ENCODE data around the gene CLDN20.

The CLDN20 gene

DNA sequence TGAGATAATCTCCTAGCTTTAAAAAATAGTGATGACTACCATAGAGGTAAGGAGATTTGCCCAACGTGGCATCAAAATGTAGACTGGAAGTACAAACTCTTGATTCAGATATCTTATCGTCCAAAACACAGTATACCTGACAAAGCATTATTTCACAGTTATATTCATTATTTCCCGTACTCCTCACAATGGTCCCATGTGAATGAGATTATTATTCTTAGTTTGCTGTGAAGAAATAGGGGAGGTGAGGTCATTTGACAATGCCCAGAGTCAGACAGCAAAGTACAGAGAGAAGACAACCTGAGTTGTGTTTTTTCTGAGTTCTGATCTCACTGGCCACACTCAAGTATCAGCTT lies 51.7 kb downstream of the CLDN20 start:
- H3K36me3 ChIP-seq (ENCODE audit: low read length): peaks cover 16% of the 10 kb centered on the region; the same call in 1 of the 2 replicates
- H3F3A ChIP-seq (ENCODE audit: insufficient read depth): peaks cover 29% of the 10 kb centered on the region
- no peaks in the 10 kb centered on the region for H4K20me1 ChIP-seq (ENCODE audit: low read depth, low read length)
- peak overlapping the region; percentile 59 for H3K9ac ChIP-seq (ENCODE audit: low read length)
- no peaks in the 10 kb centered on the region for H3K9me2 ChIP-seq (replicated peaks; ENCODE audit: insufficient read depth, low read length)
- H3K4me3 ChIP-seq (ENCODE audit: insufficient read depth, low read length, poor library complexity, severe bottlenecking): peak overlapping the region; percentile 60
- H3K79me2 ChIP-seq (ENCODE audit: insufficient read depth, low read length): peaks cover 37% of the 10 kb centered on the region
- TF ChIP-seq, protein P1, sequence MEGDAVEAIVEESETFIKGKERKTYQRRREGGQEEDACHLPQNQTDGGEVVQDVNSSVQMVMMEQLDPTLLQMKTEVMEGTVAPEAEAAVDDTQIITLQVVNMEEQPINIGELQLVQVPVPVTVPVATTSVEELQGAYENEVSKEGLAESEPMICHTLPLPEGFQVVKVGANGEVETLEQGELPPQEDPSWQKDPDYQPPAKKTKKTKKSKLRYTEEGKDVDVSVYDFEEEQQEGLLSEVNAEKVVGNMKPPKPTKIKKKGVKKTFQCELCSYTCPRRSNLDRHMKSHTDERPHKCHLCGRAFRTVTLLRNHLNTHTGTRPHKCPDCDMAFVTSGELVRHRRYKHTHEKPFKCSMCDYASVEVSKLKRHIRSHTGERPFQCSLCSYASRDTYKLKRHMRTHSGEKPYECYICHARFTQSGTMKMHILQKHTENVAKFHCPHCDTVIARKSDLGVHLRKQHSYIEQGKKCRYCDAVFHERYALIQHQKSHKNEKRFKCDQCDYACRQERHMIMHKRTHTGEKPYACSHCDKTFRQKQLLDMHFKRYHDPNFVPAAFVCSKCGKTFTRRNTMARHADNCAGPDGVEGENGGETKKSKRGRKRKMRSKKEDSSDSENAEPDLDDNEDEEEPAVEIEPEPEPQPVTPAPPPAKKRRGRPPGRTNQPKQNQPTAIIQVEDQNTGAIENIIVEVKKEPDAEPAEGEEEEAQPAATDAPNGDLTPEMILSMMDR (IDR thresholded peaks at IDR 0.05; ENCODE audit: insufficient read depth, low read length, poor library complexity, severe bottlenecking): no peak
- TF ChIP-seq EZH2phosphoT487 (conservative IDR thresholded peaks at IDR 0.05; ENCODE audit: low read length): no peak
- H3K4me2 ChIP-seq (ENCODE audit: low read depth, low read length, poor library complexity, severe bottlenecking): peak overlapping the region; percentile 95
- peak overlapping the region; percentile 92 for H3K27ac ChIP-seq (ENCODE audit: low read depth, low read length)
- no peaks in the 10 kb centered on the region for H3K27me3 ChIP-seq (ENCODE audit: low read length)
- peak overlapping the region; percentile 29 for H2AFZ ChIP-seq (ENCODE audit: low read depth, low read length, severe bottlenecking)
- H3K9me3 ChIP-seq (ENCODE audit: insufficient read depth, low read length): no peaks in the 10 kb centered on the region

DNA sequence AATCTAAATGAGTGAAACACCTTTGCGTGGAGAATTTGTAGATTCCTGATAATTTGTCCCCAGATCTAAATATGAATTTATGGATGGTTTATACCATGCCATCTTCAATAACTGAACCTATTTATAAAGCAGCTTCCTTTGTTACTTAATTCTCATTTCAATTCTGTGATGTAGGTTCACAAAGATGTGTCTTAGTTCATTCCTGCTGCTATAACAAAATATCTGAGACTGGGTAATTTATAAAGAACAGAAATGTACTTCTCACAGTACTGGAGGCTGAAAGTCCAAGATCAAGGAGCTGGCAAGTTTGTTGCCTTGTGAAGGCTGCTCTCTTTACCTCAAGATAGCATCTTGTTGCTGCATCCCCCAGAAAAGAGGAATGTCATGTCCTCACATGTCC lies 52.6 kb downstream of the CLDN20 start:
- Histone ChIP-seq H3K9me2 (replicated peaks; ENCODE audit: insufficient read depth, low read length) (no peaks in the 10 kb centered on the region), H3F3A (ENCODE audit: insufficient read depth) (peaks cover 29% of the 10 kb centered on the region), H3K4me2 (ENCODE audit: low read depth, low read length, poor library complexity, severe bottlenecking) (no peak overlapping the region), H3K36me3 (ENCODE audit: low read length) (peaks cover 7% of the 10 kb centered on the region; the same call in 1 of the 2 replicates), H2AFZ (ENCODE audit: low read depth, low read length, severe bottlenecking) (peak overlapping the region; percentile 52), H4K20me1 (ENCODE audit: low read depth, low read length) (no peaks in the 10 kb centered on the region), H3K4me3 (ENCODE audit: insufficient read depth, low read length, poor library complexity, severe bottlenecking) (no peak overlapping the region), H3K9ac (ENCODE audit: low read length) (no peak overlapping the region), H3K27ac (ENCODE audit: low read depth, low read length) (no peak overlapping the region), H3K9me3 (ENCODE audit: insufficient read depth, low read length) (no peaks in the 10 kb centered on the region), H3K79me2 (ENCODE audit: insufficient read depth, low read length) (peaks cover 28% of the 10 kb centered on the region), H3K27me3 (ENCODE audit: low read length) (no peaks in the 10 kb centered on the region)
- TF ChIP-seq EZH2phosphoT487 (conservative IDR thresholded peaks at IDR 0.05; ENCODE audit: low read length): no peak
- TF ChIP-seq, protein P1 (IDR thresholded peaks at IDR 0.05; ENCODE audit: insufficient read depth, low read length, poor library complexity, severe bottlenecking): no peak

DNA sequence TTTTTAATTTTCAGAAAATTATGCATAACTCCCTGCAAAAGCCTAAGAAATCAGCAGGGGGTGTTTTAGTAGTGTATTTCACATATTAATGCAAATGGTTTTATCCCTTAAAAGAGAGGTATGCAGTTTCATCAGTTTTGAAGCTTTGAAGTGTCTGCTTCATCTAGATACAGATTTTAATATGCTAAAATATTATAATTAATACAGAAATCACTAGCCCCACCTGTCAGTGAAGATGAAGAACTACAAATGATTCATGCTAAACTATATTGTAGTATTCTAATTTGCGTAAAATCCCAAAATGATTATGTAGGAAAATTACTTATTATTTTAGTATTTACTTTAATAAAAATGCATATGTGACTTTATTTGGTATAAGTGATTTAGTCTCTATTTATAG lies 53.4 kb downstream of the CLDN20 start:
- TF ChIP-seq EZH2phosphoT487 (conservative IDR thresholded peaks at IDR 0.05; ENCODE audit: low read length): no peak
- TF ChIP-seq, protein P1 (IDR thresholded peaks at IDR 0.05; ENCODE audit: insufficient read depth, low read length, poor library complexity, severe bottlenecking): no peak
- Histone ChIP-seq H3K9me2 (replicated peaks; ENCODE audit: insufficient read depth, low read length) (no peaks in the 10 kb centered on the region), H2AFZ (ENCODE audit: low read depth, low read length, severe bottlenecking) (peak overlapping the region; percentile 52), H3F3A (ENCODE audit: insufficient read depth) (peaks cover 25% of the 10 kb centered on the region), H3K79me2 (ENCODE audit: insufficient read depth, low read length) (peaks cover 21% of the 10 kb centered on the region), H3K36me3 (ENCODE audit: low read length) (no peaks in the 10 kb centered on the region), H3K27me3 (ENCODE audit: low read length) (no peaks in the 10 kb centered on the region), H3K4me2 (ENCODE audit: low read depth, low read length, poor library complexity, severe bottlenecking) (no peak overlapping the region), H3K4me3 (ENCODE audit: insufficient read depth, low read length, poor library complexity, severe bottlenecking) (no peak overlapping the region), H3K27ac (ENCODE audit: low read depth, low read length) (no peak overlapping the region), H4K20me1 (ENCODE audit: low read depth, low read length) (no peaks in the 10 kb centered on the region), H3K9me3 (ENCODE audit: insufficient read depth, low read length) (no peaks in the 10 kb centered on the region), H3K9ac (ENCODE audit: low read length) (no peak overlapping the region)

Data from SU-DHL-6 (cell line).